ENCODE results near the gene DPP7.

DNA sequence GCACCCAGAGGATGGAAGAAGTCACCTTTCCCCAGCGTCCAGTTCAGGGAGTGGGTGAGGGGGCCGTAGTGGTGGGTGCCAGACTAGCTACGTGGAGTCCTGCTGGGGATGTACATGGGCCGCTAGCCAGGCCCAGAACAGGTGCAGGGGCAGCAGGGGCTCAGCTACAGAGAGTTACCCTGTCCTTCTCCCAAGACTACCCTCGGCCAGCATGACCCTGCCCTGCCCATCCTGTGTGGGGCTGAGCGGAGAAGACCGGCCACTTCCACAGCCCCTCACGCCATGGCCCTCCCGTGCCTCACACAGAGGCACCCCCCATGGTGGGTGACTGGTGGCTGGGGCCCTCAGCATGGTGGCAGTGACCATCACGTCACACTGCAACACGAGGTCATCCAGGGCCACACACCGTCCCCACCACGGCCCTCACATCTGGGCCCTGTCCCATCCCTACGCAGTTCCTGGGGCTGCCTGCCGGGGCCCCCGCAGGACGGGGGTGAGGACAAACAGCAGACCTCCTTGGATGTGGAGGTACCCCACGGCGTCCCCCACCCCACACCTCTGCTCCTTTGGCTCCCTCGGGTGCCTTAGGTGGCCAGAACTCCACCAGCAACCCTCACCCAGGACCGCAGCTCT lies 977 bp upstream of the DPP7 start:
- TF ChIP-seq POLR2A (IDR thresholded peaks at IDR 0.05) (no peak), POLR2AphosphoS5 (IDR thresholded peaks at IDR 0.05) (no peak)
- TF ChIP-seq, protein P1, sequence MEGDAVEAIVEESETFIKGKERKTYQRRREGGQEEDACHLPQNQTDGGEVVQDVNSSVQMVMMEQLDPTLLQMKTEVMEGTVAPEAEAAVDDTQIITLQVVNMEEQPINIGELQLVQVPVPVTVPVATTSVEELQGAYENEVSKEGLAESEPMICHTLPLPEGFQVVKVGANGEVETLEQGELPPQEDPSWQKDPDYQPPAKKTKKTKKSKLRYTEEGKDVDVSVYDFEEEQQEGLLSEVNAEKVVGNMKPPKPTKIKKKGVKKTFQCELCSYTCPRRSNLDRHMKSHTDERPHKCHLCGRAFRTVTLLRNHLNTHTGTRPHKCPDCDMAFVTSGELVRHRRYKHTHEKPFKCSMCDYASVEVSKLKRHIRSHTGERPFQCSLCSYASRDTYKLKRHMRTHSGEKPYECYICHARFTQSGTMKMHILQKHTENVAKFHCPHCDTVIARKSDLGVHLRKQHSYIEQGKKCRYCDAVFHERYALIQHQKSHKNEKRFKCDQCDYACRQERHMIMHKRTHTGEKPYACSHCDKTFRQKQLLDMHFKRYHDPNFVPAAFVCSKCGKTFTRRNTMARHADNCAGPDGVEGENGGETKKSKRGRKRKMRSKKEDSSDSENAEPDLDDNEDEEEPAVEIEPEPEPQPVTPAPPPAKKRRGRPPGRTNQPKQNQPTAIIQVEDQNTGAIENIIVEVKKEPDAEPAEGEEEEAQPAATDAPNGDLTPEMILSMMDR (IDR thresholded peaks at IDR 0.05), result no peak

Measured in suprapubic skin (tissue), 4 donors.